HEK293 (cell line): ENCODE results near the gene RNASE2.

Source experiments
- CTCF ChIA-PET: fragments of 350-600 bp; formaldehyde crosslinking; extraction: SDS; loops from one replicate; lab custom pipeline; 2021; ENCODE audit warnings: antibody characterized with exemption; lab: Yijun Ruan, JAX
- POLR2A ChIA-PET: fragments of 300-600 bp; formaldehyde crosslinking; extraction: SDS; loops from one replicate; lab custom pipeline; 2020; ENCODE audit warnings: antibody characterized with exemption, inconsistent platforms; lab: Yijun Ruan, JAX
- H3K27ac ChIP-seq: fragments of 200-500 bp; sonication (Bioruptor generic); 2 replicates; pipeline ENCODE4 v1.5.1; 2014; ENCODE audit warnings: low read depth, low read length, control low read depth, inconsistent platforms; ENCODE audit errors: extremely low read depth
- H3K36me3 ChIP-seq, 2 experiments: fragments of 200-500 bp in 1 of 2; sonication (Bioruptor generic) in 1 of 2; 1 replicate in 1 of 2; 2 replicates in 1 of 2; pipeline ENCODE4 v1.5.1; 2014 to 2017; ENCODE audit warnings: inconsistent platforms in 2 of 2, low read length in 2 of 2; ENCODE audit not compliant: control insufficient read depth in 2 of 2, insufficient read depth in 1 of 2
- H3K4me1 ChIP-seq: fragments of 200-500 bp; sonication (Bioruptor generic); 2 replicates; pipeline ENCODE4 v1.5.1; 2014; ENCODE audit warnings: mild to moderate bottlenecking, low read length, inconsistent platforms; ENCODE audit not compliant: control insufficient read depth, insufficient read depth
- H3K4me3 ChIP-seq: 2 replicates; pipeline ENCODE4 v1.5.1; 2011; ENCODE audit warnings: low read depth, mild to moderate bottlenecking, control low read depth, low read length, moderate library complexity
- H3K9me3 ChIP-seq: fragments of 200-500 bp; sonication (Bioruptor generic); 2 replicates; pipeline ENCODE4 v1.5.1; 2014; ENCODE audit warnings: low read depth, low read length, inconsistent platforms; ENCODE audit not compliant: control insufficient read depth, insufficient read depth
- BCL11A ChIP-seq: fragments of 450-650 bp; formaldehyde crosslinking; IDR thresholded peaks from 2 replicates; pipeline ENCODE4 v1.5.1; 2016; ENCODE audit warnings: low read depth, missing biosample characterization, missing genetic modification characterization
- GFI1B ChIP-seq: fragments of 450-650 bp; formaldehyde crosslinking; IDR thresholded peaks from 2 replicates; pipeline ENCODE4 v1.5.1; 2016; ENCODE audit warnings: missing biosample characterization, missing genetic modification characterization
- KLF16 ChIP-seq: fragments of 450-650 bp; formaldehyde crosslinking; IDR thresholded peaks from 2 replicates; pipeline ENCODE4 v1.5.1; 2017; ENCODE audit warnings: missing biosample characterization, missing genetic modification characterization
- KLF9 ChIP-seq: fragments of 450-650 bp; formaldehyde crosslinking; IDR thresholded peaks from 2 replicates; pipeline ENCODE4 v1.5.1; 2016; ENCODE audit warnings: missing biosample characterization, missing genetic modification characterization, low read depth
- OVOL3 ChIP-seq: fragments of 450-650 bp; formaldehyde crosslinking; IDR thresholded peaks from 2 replicates; pipeline ENCODE4 v1.5.1; 2016; ENCODE audit warnings: missing biosample characterization, missing genetic modification characterization
- RBAK ChIP-seq: fragments of 450-650 bp; formaldehyde crosslinking; IDR thresholded peaks from 2 replicates; pipeline ENCODE4 v1.5.1; 2016; ENCODE audit warnings: missing biosample characterization, missing genetic modification characterization
- SETDB1 ChIP-seq: IDR thresholded peaks from one replicate; pipeline ENCODE4 v1.6.1; 2017; ENCODE audit warnings: mild to moderate bottlenecking, low read length, moderate library complexity, mixed read lengths; ENCODE audit not compliant: insufficient read length
- ZFP37 ChIP-seq: fragments of 450-650 bp; formaldehyde crosslinking; IDR thresholded peaks from 2 replicates; pipeline ENCODE4 v1.5.1; 2016; ENCODE audit warnings: missing biosample characterization, missing genetic modification characterization
- ZNF114 ChIP-seq: fragments of 450-650 bp; formaldehyde crosslinking; IDR thresholded peaks from 2 replicates; pipeline ENCODE4 v1.5.0; 2017; ENCODE audit warnings: missing biosample characterization, missing genetic modification characterization
- ZNF211 ChIP-seq: fragments of 450-650 bp; formaldehyde crosslinking; IDR thresholded peaks from 2 replicates; pipeline ENCODE4 v1.5.1; 2016; ENCODE audit warnings: low read depth, missing biosample characterization, missing genetic modification characterization
- ZNF214 ChIP-seq: fragments of 450-650 bp; formaldehyde crosslinking; IDR thresholded peaks from 2 replicates; pipeline ENCODE4 v1.5.1; 2017; ENCODE audit warnings: missing biosample characterization, mild to moderate bottlenecking, missing genetic modification characterization, borderline replicate concordance
- ZNF335 ChIP-seq: fragments of 450-650 bp; formaldehyde crosslinking; conservative IDR thresholded peaks from 2 replicates; pipeline ENCODE4 v1.5.1; 2016; ENCODE audit warnings: missing biosample characterization, missing genetic modification characterization
- ZNF473 ChIP-seq: fragments of 450-650 bp; formaldehyde crosslinking; IDR thresholded peaks from 2 replicates; pipeline ENCODE4 v1.5.1; 2017; ENCODE audit warnings: missing biosample characterization, missing genetic modification characterization
- ZNF544 ChIP-seq: fragments of 450-650 bp; formaldehyde crosslinking; IDR thresholded peaks from 2 replicates; pipeline ENCODE4 v1.5.0; 2017; ENCODE audit warnings: missing biosample characterization, missing genetic modification characterization
- ZNF555 ChIP-seq: fragments of 450-650 bp; formaldehyde crosslinking; conservative IDR thresholded peaks from 2 replicates; pipeline ENCODE4 v1.5.1; 2017; ENCODE audit warnings: missing biosample characterization, mild to moderate bottlenecking, missing genetic modification characterization, inconsistent platforms
- ZNF585B ChIP-seq: fragments of 450-650 bp; formaldehyde crosslinking; IDR thresholded peaks from 2 replicates; pipeline ENCODE4 v1.5.1; 2016; ENCODE audit warnings: missing biosample characterization, missing genetic modification characterization
- ZNF629 ChIP-seq: fragments of 450-650 bp; formaldehyde crosslinking; IDR thresholded peaks from 2 replicates; pipeline ENCODE4 v1.5.1; 2017; ENCODE audit warnings: missing biosample characterization, missing genetic modification characterization
- ZNF654 ChIP-seq: fragments of 450-650 bp; formaldehyde crosslinking; IDR thresholded peaks from 2 replicates; pipeline ENCODE4 v1.5.1; 2016; ENCODE audit warnings: low read depth, missing biosample characterization, missing genetic modification characterization
- ZNF76 ChIP-seq: fragments of 450-650 bp; formaldehyde crosslinking; IDR thresholded peaks from 2 replicates; pipeline ENCODE4; 2016; ENCODE audit warnings: low read depth, missing biosample characterization, missing genetic modification characterization, borderline replicate concordance
- TF ChIP-seq, protein P1 (sequence below): fragments of 450-650 bp; formaldehyde crosslinking; IDR thresholded peaks from 2 replicates; pipeline ENCODE4 v1.5.1; 2016; ENCODE audit warnings: missing biosample characterization, missing genetic modification characterization
- TF ChIP-seq, protein P2 (sequence below): fragments of 450-650 bp; formaldehyde crosslinking; IDR thresholded peaks from 2 replicates; pipeline ENCODE4 v1.5.1; 2017; ENCODE audit warnings: missing biosample characterization, missing genetic modification characterization
- TF ChIP-seq, protein P3 (sequence below): fragments of 450-650 bp; formaldehyde crosslinking; IDR thresholded peaks from 2 replicates; pipeline ENCODE4 v1.5.1; 2016; ENCODE audit warnings: missing biosample characterization, missing genetic modification characterization

Gene RNASE2

DNA sequence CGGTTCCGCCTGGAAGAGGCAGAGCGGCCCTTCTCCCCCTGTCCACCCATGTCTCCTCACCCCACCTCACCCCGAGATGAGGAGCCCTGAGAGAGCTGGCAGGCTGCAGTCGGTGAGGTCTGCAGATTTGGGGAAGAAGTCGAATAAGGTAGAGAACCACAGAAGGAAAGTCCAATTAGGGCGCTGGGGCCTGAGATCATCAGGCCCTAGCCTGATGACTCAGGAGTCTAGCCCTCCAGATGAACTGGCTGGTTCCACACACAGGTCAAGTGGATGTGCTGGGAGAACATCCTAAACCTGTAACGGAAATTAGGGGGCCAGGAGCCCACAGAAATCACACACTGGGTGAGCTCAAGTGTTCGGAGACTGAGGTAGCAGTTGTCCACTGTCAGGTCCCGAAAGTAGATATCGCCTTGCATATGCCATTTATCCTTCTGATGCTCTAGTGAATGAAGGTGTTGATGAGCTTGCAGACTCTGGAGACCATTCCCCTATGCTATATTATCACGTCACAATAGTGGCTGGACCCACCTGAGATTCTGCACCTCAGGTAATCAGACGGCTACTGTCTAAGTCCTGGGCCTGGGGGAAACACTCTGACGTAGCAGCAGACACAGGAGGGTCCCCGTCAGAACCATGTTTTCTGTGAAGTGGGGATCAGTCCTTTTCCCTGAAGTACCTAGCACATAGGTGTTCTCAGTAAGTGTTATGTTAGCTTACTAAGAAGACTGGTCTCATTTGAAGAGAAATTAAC lies 33.6 kb downstream of the RNASE2 start:
- Histone ChIP-seq H3K9me3 (no peaks in the 10 kb centered on the region), H3K4me1 (0 out of 2 replicates have a peak, but pooled peaks cover 2% of the 10 kb centered on the region), H3K27ac (peak overlapping the region; percentile 34), H3K36me3 (peaks cover 19 to 26% of the 10 kb centered on the region in 2 experiments), H3K4me3 (peak overlapping the region; percentile 24)
- POLR2A ChIA-PET, result interaction anchor here (0.6 to 0.8 kb wide), 2 partner anchors 18 to 82 kb away, joined by 3 read pairs; no protein-coding TSS in a partner anchor
- CTCF ChIA-PET, result interaction anchor here (0.6 to 2.2 kb wide), 5 partner anchors 8 to 534 kb away, joined by 3 to 15 read pairs (median 4); partner anchors contain the start of gene APEX1
- no peak for TF ChIP-seq ZNF114 (tag by site-specific recombination)
- TF ChIP-seq ZNF654, result no peak
- TF ChIP-seq, protein P1, sequence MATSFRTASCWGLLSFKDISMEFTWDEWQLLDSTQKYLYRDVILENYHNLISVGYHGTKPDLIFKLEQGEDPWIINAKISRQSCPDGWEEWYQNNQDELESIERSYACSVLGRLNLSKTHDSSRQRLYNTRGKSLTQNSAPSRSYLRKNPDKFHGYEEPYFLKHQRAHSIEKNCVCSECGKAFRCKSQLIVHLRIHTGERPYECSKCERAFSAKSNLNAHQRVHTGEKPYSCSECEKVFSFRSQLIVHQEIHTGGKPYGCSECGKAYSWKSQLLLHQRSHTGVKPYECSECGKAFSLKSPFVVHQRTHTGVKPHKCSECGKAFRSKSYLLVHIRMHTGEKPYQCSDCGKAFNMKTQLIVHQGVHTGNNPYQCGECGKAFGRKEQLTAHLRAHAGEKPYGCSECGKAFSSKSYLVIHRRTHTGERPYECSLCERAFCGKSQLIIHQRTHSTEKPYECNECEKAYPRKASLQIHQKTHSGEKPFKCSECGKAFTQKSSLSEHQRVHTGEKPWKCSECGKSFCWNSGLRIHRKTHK, result no peak
- TF ChIP-seq ZNF585B (tag by site-specific recombination), result no peak
- TF ChIP-seq BCL11A (tag by site-specific recombination), result no peak
- no peak for TF ChIP-seq ZNF214
- no peak for TF ChIP-seq KLF9 (tag by site-specific recombination)
- TF ChIP-seq KLF16 (tag by site-specific recombination), result no peak
- TF ChIP-seq GFI1B, result no peak

DNA sequence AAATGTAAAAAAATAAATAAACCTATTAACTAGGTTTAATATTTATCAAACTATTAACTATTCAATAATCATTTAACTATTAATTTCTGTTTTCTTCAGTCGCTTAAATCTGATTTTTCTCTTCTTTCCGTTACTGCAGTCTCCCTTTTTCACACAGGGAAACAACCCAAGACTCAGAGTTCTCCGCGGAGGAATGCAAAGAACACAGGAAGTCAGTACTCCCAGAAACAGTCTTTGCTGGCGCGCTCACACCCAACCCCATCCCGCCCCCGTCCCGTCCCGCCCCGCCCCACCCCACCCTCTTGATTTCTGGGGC lies 34.1 kb downstream of the RNASE2 start:
- H3K4me3 ChIP-seq, result peak overlapping the region; percentile 24
- ChIA-PET CTCF (interaction anchor here (0.6 to 2.2 kb wide), 5 partner anchors 9 to 534 kb away, joined by 3 to 15 read pairs (median 4); partner anchors contain the start of gene APEX1), POLR2A (interaction anchor here (0.6 to 0.8 kb wide), 2 partner anchors 18 to 82 kb away, joined by 3 read pairs; no protein-coding TSS in a partner anchor)
- no peaks in the 10 kb centered on the region for H3K9me3 ChIP-seq
- TF ChIP-seq ZNF544 (tag by site-specific recombination), result no peak
- TF ChIP-seq ZNF76, result no peak
- TF ChIP-seq, protein P2, sequence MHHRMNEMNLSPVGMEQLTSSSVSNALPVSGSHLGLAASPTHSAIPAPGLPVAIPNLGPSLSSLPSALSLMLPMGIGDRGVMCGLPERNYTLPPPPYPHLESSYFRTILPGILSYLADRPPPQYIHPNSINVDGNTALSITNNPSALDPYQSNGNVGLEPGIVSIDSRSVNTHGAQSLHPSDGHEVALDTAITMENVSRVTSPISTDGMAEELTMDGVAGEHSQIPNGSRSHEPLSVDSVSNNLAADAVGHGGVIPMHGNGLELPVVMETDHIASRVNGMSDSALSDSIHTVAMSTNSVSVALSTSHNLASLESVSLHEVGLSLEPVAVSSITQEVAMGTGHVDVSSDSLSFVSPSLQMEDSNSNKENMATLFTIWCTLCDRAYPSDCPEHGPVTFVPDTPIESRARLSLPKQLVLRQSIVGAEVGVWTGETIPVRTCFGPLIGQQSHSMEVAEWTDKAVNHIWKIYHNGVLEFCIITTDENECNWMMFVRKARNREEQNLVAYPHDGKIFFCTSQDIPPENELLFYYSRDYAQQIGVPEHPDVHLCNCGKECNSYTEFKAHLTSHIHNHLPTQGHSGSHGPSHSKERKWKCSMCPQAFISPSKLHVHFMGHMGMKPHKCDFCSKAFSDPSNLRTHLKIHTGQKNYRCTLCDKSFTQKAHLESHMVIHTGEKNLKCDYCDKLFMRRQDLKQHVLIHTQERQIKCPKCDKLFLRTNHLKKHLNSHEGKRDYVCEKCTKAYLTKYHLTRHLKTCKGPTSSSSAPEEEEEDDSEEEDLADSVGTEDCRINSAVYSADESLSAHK (tag by site-specific recombination), result peak; percentile 30; the same call in 1 of the 2 replicates
- peaks cover 24 to 31% of the 10 kb centered on the region in 2 experiments for H3K36me3 ChIP-seq
- H3K27ac ChIP-seq, result peak overlapping the region; percentile 34
- H3K4me1 ChIP-seq, result 0 out of 2 replicates have a peak, but pooled peaks cover 2% of the 10 kb centered on the region

DNA sequence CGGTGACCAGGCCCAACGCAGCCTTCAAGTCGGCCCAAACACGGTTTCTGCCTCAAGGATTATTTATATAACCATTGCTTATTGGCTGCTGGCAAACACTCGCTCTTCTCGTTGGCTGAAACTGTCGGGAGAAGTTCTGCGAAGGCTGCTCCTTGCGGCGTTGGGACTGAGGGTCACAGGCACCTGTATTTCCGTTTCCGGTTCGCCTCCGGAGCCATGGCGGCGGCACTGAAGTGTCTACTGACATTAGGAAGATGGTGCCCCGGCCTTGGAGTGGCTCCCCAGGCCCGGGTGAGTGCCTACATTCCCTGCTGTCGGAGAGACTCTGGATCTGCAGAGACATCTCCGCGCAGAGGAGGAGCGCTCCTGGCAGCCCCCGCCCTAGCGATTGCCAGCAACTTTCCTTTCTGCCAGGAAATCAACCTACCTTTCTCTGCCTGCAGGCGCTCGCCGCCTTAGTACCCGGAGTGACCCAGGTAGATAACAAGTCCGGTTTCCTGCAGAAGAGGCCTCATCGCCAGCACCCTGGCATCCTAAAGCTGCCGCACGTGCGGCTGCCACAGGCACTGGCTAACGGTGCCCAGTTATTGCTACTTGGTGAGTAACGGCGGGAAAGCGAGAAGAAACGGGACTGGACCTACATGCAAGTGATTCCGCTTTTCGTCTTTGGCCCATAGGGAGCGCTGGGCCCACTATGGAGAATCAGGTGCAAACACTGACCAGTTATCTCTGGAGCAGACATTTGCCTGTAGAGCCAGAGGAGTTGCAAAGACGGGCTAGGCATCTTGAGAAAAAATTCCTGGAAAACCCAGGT lies 34.7 kb downstream of the RNASE2 start, which contains the start of gene METTL17:
TSS of gene METTL17 (plus strand) at position 194 of the 814 bp plus-strand sequence. CDS start at position 217, 23 bp downstream.
- H3K27ac ChIP-seq, result peak within 1 kb of the TSS; percentile 76
- ChIA-PET POLR2A (no interaction called here), CTCF (interaction anchor here (1.2 to 2.2 kb wide), 2 partner anchors 19 to 114 kb away, joined by 3 to 15 read pairs; no protein-coding TSS in a partner anchor)
- 0 out of 2 replicates have a peak, but pooled peaks cover 2% of the 10 kb centered on the region for H3K4me1 ChIP-seq
- peaks cover 30 to 37% of the 10 kb centered on the region in 2 experiments for H3K36me3 ChIP-seq
- H3K4me3 ChIP-seq, result peak within 1 kb of the TSS; percentile 94
- no peaks in the 10 kb centered on the region for H3K9me3 ChIP-seq
- no peak for TF ChIP-seq ZNF555 (tag by site-specific recombination)
- no peak for TF ChIP-seq RBAK (tag by site-specific recombination)
- no peak for TF ChIP-seq ZNF473 (tag by site-specific recombination)
- no peak for TF ChIP-seq ZNF211 (tag by site-specific recombination)
- peak; percentile 41; the same call in 1 of the 2 replicates for TF ChIP-seq OVOL3
- TF ChIP-seq, protein P3, sequence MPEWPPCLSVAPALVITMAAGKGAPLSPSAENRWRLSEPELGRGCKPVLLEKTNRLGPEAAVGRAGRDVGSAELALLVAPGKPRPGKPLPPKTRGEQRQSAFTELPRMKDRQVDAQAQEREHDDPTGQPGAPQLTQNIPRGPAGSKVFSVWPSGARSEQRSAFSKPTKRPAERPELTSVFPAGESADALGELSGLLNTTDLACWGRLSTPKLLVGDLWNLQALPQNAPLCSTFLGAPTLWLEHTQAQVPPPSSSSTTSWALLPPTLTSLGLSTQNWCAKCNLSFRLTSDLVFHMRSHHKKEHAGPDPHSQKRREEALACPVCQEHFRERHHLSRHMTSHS (tag by site-specific recombination), result no peak
- peak; percentile 83 for TF ChIP-seq ZNF335 (tag by site-specific recombination)
- peak; percentile 31; the same call in 1 of the 2 replicates for TF ChIP-seq ZFP37 (tag by site-specific recombination)
- no peak for TF ChIP-seq SETDB1
- peak; percentile 72 for TF ChIP-seq ZNF629 (tag by site-specific recombination)
